K562 (cell line): ENCODE data around the gene SERTAD1. TPM values are rescaled to one million over a fixed set of nuclear protein-coding genes. Genes with fewer than 3 reads are reported as not detected.
A peak's percentile ranks its signal among the peaks of the same experiment; 100 is the strongest.

Experiments used
- ATAC-seq: fragments of 200-7000 bp; cut with Tn5 transposase; 3 replicates; pipeline ENCODE4 v1.9.1; 2020; ENCODE audit warnings: moderate library complexity
- BruUV-seq: library from RNA; stranded (reverse); fragments of 400-500 nt; replicated peaks from 2 replicates; lab custom pipeline; 2021; lab: Mats Ljungman, UMichigan
- CTCF ChIA-PET: fragments of 300-600 bp; formaldehyde crosslinking; extraction: SDS; loops from one replicate; lab custom pipeline; 2021; ENCODE audit warnings: low intra/inter-chr PET ratio; lab: Yijun Ruan, JAX
- POLR2A ChIA-PET: fragments of 300-600, 350-650 bp; sonication (Branson Sonifier 250); formaldehyde crosslinking; extraction: SDS; loops from one replicate; lab custom pipeline; 2021; ENCODE audit warnings: antibody characterized with exemption, inconsistent platforms; lab: Yijun Ruan, JAX
- DNase-seq, 4 experiments: peaks; one replicate each; pipeline versions ENCODE4 v3.0.0 to v3.0.0-alpha.2; 2011 to 2018; ENCODE audit warnings: low spot score in 3 of 4, mixed read lengths in 3 of 4; ENCODE audit errors: extremely low read depth in 1 of 4
- FAIRE-seq: peaks from 2 replicates; lab custom pipeline; 2011; peaks lifted over from hg19 to GRCh38; lab: Jason Lieb, UNC
- H2AFZ ChIP-seq: 2 replicates; pipeline ENCODE4 v1.6.0; 2011; ENCODE audit warnings: low read depth, low read length, control low read depth, inconsistent platforms
- H3K27ac ChIP-seq: fragments of 200-600 bp; 3 replicates; pipeline ENCODE4 v1.8.0; 2011; ENCODE audit warnings: low read depth, mild to moderate bottlenecking, control low read depth, inconsistent platforms, low read length, moderate library complexity, mixed read lengths; ENCODE audit errors: extremely low read depth
- H3K27me3 ChIP-seq, 2 experiments: fragments of 300-600 bp in 1 of 2; 2 replicates in 1 of 2; 3 replicates in 1 of 2; pipeline versions ENCODE4 v1.6.0 to v1.8.0; 2011; ENCODE audit warnings: inconsistent platforms in 2 of 2, low read length in 2 of 2, mild to moderate bottlenecking in 1 of 2, mixed read lengths in 1 of 2, moderate library complexity in 1 of 2; ENCODE audit not compliant: control insufficient read depth in 2 of 2, insufficient read depth in 2 of 2
- H3K36me3 ChIP-seq: fragments of 300-600 bp; 3 replicates; pipeline ENCODE4 v1.8.0; 2011; ENCODE audit warnings: mild to moderate bottlenecking, low read length, inconsistent platforms; ENCODE audit not compliant: control insufficient read depth, insufficient read depth
- H3K4me1 ChIP-seq, 2 experiments: fragments of 200-600 bp in 1 of 2; replicated peaks in 1 of 2; 2 replicates in 1 of 2; 3 replicates in 1 of 2; pipeline versions ENCODE4 v1.5.1 to v1.8.0; 2011; ENCODE audit warnings: inconsistent platforms in 2 of 2, low read length in 2 of 2, mild to moderate bottlenecking in 1 of 2, mixed read lengths in 1 of 2, moderate library complexity in 1 of 2; ENCODE audit not compliant: control insufficient read depth in 2 of 2, insufficient read depth in 2 of 2
- H3K4me2 ChIP-seq: 2 replicates; pipeline ENCODE4 v1.6.1; 2011; ENCODE audit warnings: low read length, control low read depth, inconsistent platforms, mixed read lengths; ENCODE audit not compliant: insufficient read depth
- H3K4me3 ChIP-seq: fragments of 200-600 bp; sonication (generic), shearing (Covaris generic); 2 replicates; pipeline ENCODE4 v1.5.1; 2016; ENCODE audit warnings: control low read depth, inconsistent platforms
- H3K79me2 ChIP-seq: fragments of 200-600 bp; 3 replicates; pipeline ENCODE4 v1.8.0; 2011; ENCODE audit warnings: low read length, inconsistent platforms; ENCODE audit not compliant: control insufficient read depth, insufficient read depth
- H3K9ac ChIP-seq, 2 experiments: 2 replicates each; pipeline versions ENCODE4 v1.6.0 to v1.6.1; 2011; ENCODE audit warnings: low read depth in 2 of 2, low read length in 2 of 2, control low read depth in 1 of 2, inconsistent platforms in 1 of 2, mild to moderate bottlenecking in 1 of 2, mixed read lengths in 1 of 2; ENCODE audit not compliant: insufficient read depth in 1 of 2
- H3K9me1 ChIP-seq: one replicate; pipeline ENCODE4 v1.6.0; 2011; ENCODE audit warnings: inconsistent platforms, mild to moderate bottlenecking, low read length, moderate library complexity; ENCODE audit not compliant: control insufficient read depth, insufficient read depth
- H3K9me3 ChIP-seq: replicated peaks from 2 replicates; pipeline ENCODE4 v1.5.1; 2011; ENCODE audit warnings: low read depth, low read length, inconsistent platforms; ENCODE audit not compliant: control insufficient read depth, insufficient read depth
- H4K20me1 ChIP-seq: replicated peaks from 2 replicates; pipeline ENCODE4 v1.6.1; 2011; ENCODE audit warnings: low read length, inconsistent platforms, mixed read lengths; ENCODE audit not compliant: control insufficient read depth, insufficient read depth
- DACH1 ChIP-seq: fragments of 450-650 bp; IDR thresholded peaks from 2 replicates; pipeline ENCODE4 v1.6.1; 2018; ENCODE audit not compliant: partially characterized antibody
- FOXK2 ChIP-seq, 2 experiments: fragments of 450-650 bp; IDR thresholded peaks in 1 of 2; conservative IDR thresholded peaks in 1 of 2; 2 replicates each; pipeline ENCODE4 v1.6.1; 2016; ENCODE audit warnings: low read depth in 2 of 2, mild to moderate bottlenecking in 1 of 2
- MIER1 ChIP-seq: fragments of 450-650 bp; IDR thresholded peaks from 2 replicates; pipeline ENCODE4 v1.6.1; 2016; ENCODE audit warnings: antibody characterized with exemption, mild to moderate bottlenecking, low read depth
- MLLT1 ChIP-seq, 2 experiments: fragments of 450-650 bp; IDR thresholded peaks; 2 replicates each; pipeline ENCODE4 v1.6.1; 2016
- NFIC ChIP-seq: fragments of 450-650 bp; IDR thresholded peaks from 2 replicates; pipeline ENCODE4 v1.6.1; 2017; ENCODE audit warnings: mild to moderate bottlenecking, inconsistent platforms
- SRSF1 ChIP-seq: fragments of 200-400 bp; formaldehyde crosslinking; IDR thresholded peaks from 2 replicates; pipeline ENCODE4 v1.6.1; 2017; ENCODE audit warnings: mild to moderate bottlenecking, low read depth, low read length, moderate library complexity
- TRIM24 ChIP-seq, 2 experiments: fragments of 450-650 bp; IDR thresholded peaks; 2 replicates each; pipeline ENCODE4 v1.6.1; 2016
- ZNF175 ChIP-seq: fragments of 200-800 bp; sonication (Bioruptor generic); IDR thresholded peaks from 2 replicates; pipeline ENCODE4 v1.6.1; 2016; ENCODE audit warnings: low read depth, mild to moderate bottlenecking, missing genetic modification characterization, missing compliant biosample characterization
- ZNF280A ChIP-seq: fragments of 450-650 bp; IDR thresholded peaks from 2 replicates; pipeline ENCODE4 v1.6.1; 2018; ENCODE audit warnings: mild to moderate bottlenecking, low read depth; ENCODE audit not compliant: partially characterized antibody
- ZNF3 ChIP-seq: fragments of 250-450 bp; sonication (Bioruptor Pico); IDR thresholded peaks from 2 replicates; pipeline ENCODE4 v1.5.0; 2021; ENCODE audit warnings: mild to moderate bottlenecking, moderate library complexity
- ZNF589 ChIP-seq: fragments of 200-800 bp; sonication (Bioruptor generic); IDR thresholded peaks from 2 replicates; pipeline ENCODE4 v1.6.1; 2016; ENCODE audit warnings: low read depth, missing genetic modification characterization, missing compliant biosample characterization
- ZNF592 ChIP-seq: fragments of 450-650 bp; IDR thresholded peaks from 2 replicates; pipeline ENCODE4 v1.6.1; 2017; ENCODE audit warnings: antibody characterized with exemption, mild to moderate bottlenecking
- WGBS: fragments of 100-300 bp; shearing (Covaris generic); methylation state at CpG from one replicate; pipeline ENCODE4 v1.1.6; 2016; ENCODE audit warnings: low coverage, mixed read lengths; ENCODE audit not compliant: insufficient coverage; ENCODE audit errors: missing lambda C conversion rate; 5-methylcytosine and 5-hydroxymethylcytosine counted together
- in situ Hi-C: fragments of 300-500 bp; cut with MboI; formaldehyde crosslinking; loops from 4 replicates; pipeline ENCODE4 v1.15.0; 2018; ENCODE audit warnings: inconsistent platforms, mixed read lengths
- intact Hi-C: fragments of 100-400 bp; cut with micrococcal nuclease; formaldehyde crosslinking; loops from 2 replicates; pipeline ENCODE4 v1.14.2; 2022
- polyA plus RNA-seq, 8 experiments: library from polyadenylated mRNA; depleted of rRNA in 4 of 8; stranded (reverse) in 5 of 8; unstranded in 3 of 8; fragments of >200 nt; fragmentation: Nextera tagmentation in 2 of 8; fragmentation: Illumina TruSeq in 1 of 8; extraction: Ambion mirVana in 2 of 8; extraction: Trizol in 1 of 8; gene quantifications; 2 replicates each; pipeline versions ENCODE4 v1.2.1 to v1.2.3, GENCODE V29; 2011 to 2014; ENCODE audit warnings: inconsistent platforms in 1 of 8, missing spikeins in 1 of 8
- total RNA-seq, 7 experiments: library from RNA; depleted of rRNA in 6 of 7; stranded (reverse); fragments of >200 nt in 6 of 7; fragmentation: Illumina TruSeq in 2 of 7; extraction: Trizol in 2 of 7; gene quantifications; 2 replicates each; pipeline versions ENCODE4 v1.2.1 to v1.2.3, GENCODE V29; 2011 to 2021; ENCODE audit warnings: low replicate concordance in 1 of 7
- TF ChIP-seq, protein P1 (sequence below): sonication (generic); formaldehyde crosslinking; IDR thresholded peaks from 2 replicates; pipeline ENCODE4 v1.8.0; 2022; ENCODE audit warnings: missing genetic modification reagents, mild to moderate bottlenecking, borderline replicate concordance

SERTAD1 gene
- total and polyA plus RNA-seq, 9 of the 15 experiments (the other 6 are each of a cell fraction or from before 2014, with no cell fraction given), result 0.15 to 8.7 (median 4.9) TPM

GRCh38 chr19:40420451-40420765 is 5.4 kb downstream of the SERTAD1 start:
- FAIRE-seq (no peak), ATAC-seq (no peak), DNase-seq (no peak)
- Histone ChIP-seq H3K4me2 (peak overlapping the region; percentile 84), H4K20me1 (no peaks in the 10 kb centered on the region), H3K36me3 (peaks cover 13% of the 10 kb centered on the region; the same call in 2 of the 3 replicates), H3K9me3 (no peaks in the 10 kb centered on the region), H3K27ac (peak overlapping the region; percentile 85), H3K9ac (peak overlapping the region; percentile 77 to 95; a peak in 3 of 4 replicates), H3K27me3 (no peaks in the 10 kb centered on the region), H3K4me3 (peak overlapping the region; percentile 71), H3K4me1 (peaks cover 30 to 52% of the 10 kb centered on the region in 2 experiments), H2AFZ (peak overlapping the region; percentile 84), H3K9me1 (no peaks in the 10 kb centered on the region), H3K79me2 (peaks cover 37% of the 10 kb centered on the region)
- in situ Hi-C loops, result no loop called here
- POLR2A ChIA-PET, result interaction anchor here (0.5 to 5.7 kb wide), 9 partner anchors 9 to 192 kb away, joined by 3 to 34 read pairs (median 5); partner anchors contain the start of gene BLVRB
- no TSS peak for BruUV-seq
- WGBS, result 56% methylated on average over 11 of the region's 14 CpGs
- CTCF ChIA-PET, result interaction anchor here (0.8 kb wide), 1 partner anchor 24 kb away, joined by 3 read pairs; the partner anchor contains the start of gene SERTAD3
- intact Hi-C loops, result no loop called here
- TF ChIP-seq, protein P1, sequence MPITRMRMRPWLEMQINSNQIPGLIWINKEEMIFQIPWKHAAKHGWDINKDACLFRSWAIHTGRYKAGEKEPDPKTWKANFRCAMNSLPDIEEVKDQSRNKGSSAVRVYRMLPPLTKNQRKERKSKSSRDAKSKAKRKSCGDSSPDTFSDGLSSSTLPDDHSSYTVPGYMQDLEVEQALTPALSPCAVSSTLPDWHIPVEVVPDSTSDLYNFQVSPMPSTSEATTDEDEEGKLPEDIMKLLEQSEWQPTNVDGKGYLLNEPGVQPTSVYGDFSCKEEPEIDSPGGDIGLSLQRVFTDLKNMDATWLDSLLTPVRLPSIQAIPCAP, result no peak
- TF ChIP-seq ZNF3 (CRISPR knock-in tag) (no peak), TRIM24 (IDR thresholded peaks at IDR 0.05) (peak in 1 of 2 experiments; percentile 36; a peak in 1 of 4 replicates), SRSF1 (no peak), ZNF280A (no peak), ZNF592 (no peak), ZNF175 (no peak), MLLT1 (IDR thresholded peaks at IDR 0.05) (0 out of 4 replicates have a peak, but pooled peaks of 1 of the 2 experiments have one; percentile 8), FOXK2 (conservative IDR thresholded peaks at IDR 0.05 in 1 of 2, IDR thresholded peaks at IDR 0.05 in 1 of 2; ENCODE audit: low read depth in 2 of 2) (0 out of 4 replicates have a peak, but pooled peaks of 1 of the 2 experiments have one; percentile 22), DACH1 (no peak), NFIC (no peak), ZNF589 (0 out of 2 replicates have a peak, but pooled peaks have one; percentile 14), MIER1 (0 out of 2 replicates have a peak, but pooled peaks have one; percentile 32)
